ENCODE measurements around the gene SORL1. TPM values are rescaled to one million over a fixed set of nuclear protein-coding genes. Genes with fewer than 3 reads are reported as not detected.

Gene SORL1
- total and polyA plus RNA-seq, 2 of the 8 experiments (the other 6 are each of a cell fraction or from before 2014, with no cell fraction given) = 38.1 to 65.5 TPM

DNA sequence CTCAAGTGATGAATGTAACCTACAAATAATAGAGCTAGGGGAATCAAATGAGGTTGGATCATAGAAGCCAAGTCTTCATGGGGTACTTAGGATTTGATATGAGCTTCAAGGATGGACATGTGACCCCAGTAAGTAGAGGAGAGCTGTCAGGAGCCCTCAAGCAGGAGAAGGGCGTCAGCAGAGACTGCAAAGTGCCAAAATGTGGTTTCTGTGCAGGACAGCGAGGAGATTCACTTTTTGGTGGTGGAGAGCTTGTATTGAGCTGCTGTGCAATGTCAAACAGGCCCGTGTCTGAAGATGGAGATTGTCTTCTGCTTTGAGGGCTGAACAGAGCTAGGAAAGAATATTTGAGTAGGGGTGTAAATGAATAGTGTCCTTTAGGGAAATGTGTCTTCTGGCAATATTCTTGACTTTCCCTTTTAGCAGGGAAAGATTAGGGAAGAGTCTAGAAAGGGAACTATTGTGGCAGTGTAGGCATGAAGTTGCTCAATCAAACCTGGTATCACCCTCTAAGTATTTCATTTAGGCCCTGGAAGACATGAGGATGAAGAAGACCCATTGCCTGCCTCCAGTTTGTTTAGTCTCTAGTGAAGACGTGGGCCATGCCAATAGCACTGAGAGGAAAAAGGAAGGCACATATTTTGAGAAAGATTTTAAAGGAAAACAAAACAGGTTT, 31.8 kb downstream of the SORL1 start:
- Histone ChIP-seq H3K4me3 (ENCODE audit: extremely low read depth in 1 of 4, insufficient read depth in 2 of 4, low read depth in 3 of 4, low read length in 4 of 4) (no peak overlapping the region), H2BK120ac (replicated peaks; ENCODE audit: low read depth, low read length) (no peak overlapping the region), H3K36me3 (ENCODE audit: control insufficient read depth in 2 of 4, insufficient read depth in 4 of 4, low read length in 3 of 4) (peaks cover 2 to 14% (median 7%) of the 10 kb centered on the region in 4 experiments; a peak in 6 of 8 replicates), H3K79me1 (ENCODE audit: low read depth, low read length) (peaks cover 15% of the 10 kb centered on the region), H2BK20ac (ENCODE audit: low read length) (no peak overlapping the region), H4K8ac (ENCODE audit: extremely low read depth, insufficient read depth, low read length) (no peak overlapping the region), H3K18ac (ENCODE audit: extremely low read depth, low read length) (no peak overlapping the region; the same call in 1 of the 2 replicates), H4K5ac (ENCODE audit: insufficient read length, low read depth, low read length) (no peak overlapping the region), H2BK15ac (ENCODE audit: low read length) (no peak overlapping the region), H3K23ac (ENCODE audit: insufficient read length) (no peak overlapping the region), H3K9me3 (ENCODE audit: insufficient read depth in 2 of 2, low read depth in 1 of 2, low read length in 1 of 2) (no peaks in the 10 kb centered on the region), H3K9ac (replicated peaks in 1 of 4; ENCODE audit: extremely low read depth in 1 of 4, low read depth in 3 of 4, low read length in 3 of 4) (no peak overlapping the region), H2BK12ac (ENCODE audit: low read depth, low read length) (0 out of 2 replicates have a peak overlapping the region, but pooled peaks have one; percentile 84), H3K56ac (replicated peaks; ENCODE audit: insufficient read length, low read depth, low read length) (no peak overlapping the region), H4K20me1 (replicated peaks in 1 of 2; ENCODE audit: control insufficient read depth in 1 of 2, insufficient read depth in 2 of 2, low read length in 2 of 2) (no peaks in the 10 kb centered on the region), H3K4me2 (ENCODE audit: insufficient read depth in 1 of 2, low read depth in 2 of 2, low read length in 2 of 2) (no peak overlapping the region), H3K23me2 (ENCODE audit: low read depth, low read length) (0 out of 2 replicates have a peak, but pooled peaks cover 2% of the 10 kb centered on the region), H2AFZ (ENCODE audit: low read length) (no peak overlapping the region), H3K4me1 (replicated peaks in 1 of 4; ENCODE audit: control insufficient read depth in 3 of 4, insufficient read depth in 4 of 4, low read length in 3 of 4) (peaks cover 5 to 16% (median 15%) of the 10 kb centered on the region in 4 experiments), H4K91ac (replicated peaks; ENCODE audit: insufficient read length, low read length) (no peak overlapping the region), H3K79me2 (ENCODE audit: control insufficient read depth in 1 of 2, insufficient read depth in 2 of 2, low read length in 2 of 2) (peaks cover 0 to 28% of the 10 kb centered on the region in 2 experiments; a peak in 2 of 4 replicates), H2AK5ac (ENCODE audit: low read depth, low read length) (no peak overlapping the region), H3K14ac (ENCODE audit: insufficient read length) (no peak overlapping the region), H2BK5ac (ENCODE audit: low read depth, low read length) (peak overlapping the region; percentile 20; the same call in 1 of the 2 replicates), H3K27ac (ENCODE audit: low read depth, low read length) (no peak overlapping the region), H3K4ac (replicated peaks; ENCODE audit: insufficient read length, low read depth, low read length) (no peak overlapping the region), H3K27me3 (replicated peaks in 1 of 4; ENCODE audit: control insufficient read depth in 3 of 4, extremely low read depth in 1 of 4, insufficient read depth in 3 of 4, low read length in 3 of 4) (no peaks in the 10 kb centered on the region)
- ChIA-PET POLR2A (ENCODE audit: partially characterized antibody) (interaction anchor here (1.1 to 2.0 kb wide), 2 partner anchors 12 to 78 kb away, joined by 3 to 6 read pairs; no protein-coding TSS in a partner anchor), CTCF (ENCODE audit: partially characterized antibody) (interaction anchor here (0.6 to 2.0 kb wide), 7 partner anchors 11 to 164 kb away, joined by 3 to 11 read pairs (median 4); no protein-coding TSS in a partner anchor)
- DNase-seq (ENCODE audit: low read depth in 1 of 2, low spot score in 2 of 2) (no peak), FAIRE-seq (no peak)
- 91% methylated on average over 4 of the region's 4 CpGs; no CpG with 5 or more reads in 1 of the 2 experiments for WGBS, 2 experiments (ENCODE audit: extremely low coverage in 1 of 2, insufficient coverage in 1 of 2, insufficient read length in 1 of 2, insufficient replicate concordance in 2 of 2, low coverage in 1 of 2, low lambda C conversion rate in 2 of 2, missing lambda C conversion rate in 1 of 2)
- TF ChIP-seq, protein P1, sequence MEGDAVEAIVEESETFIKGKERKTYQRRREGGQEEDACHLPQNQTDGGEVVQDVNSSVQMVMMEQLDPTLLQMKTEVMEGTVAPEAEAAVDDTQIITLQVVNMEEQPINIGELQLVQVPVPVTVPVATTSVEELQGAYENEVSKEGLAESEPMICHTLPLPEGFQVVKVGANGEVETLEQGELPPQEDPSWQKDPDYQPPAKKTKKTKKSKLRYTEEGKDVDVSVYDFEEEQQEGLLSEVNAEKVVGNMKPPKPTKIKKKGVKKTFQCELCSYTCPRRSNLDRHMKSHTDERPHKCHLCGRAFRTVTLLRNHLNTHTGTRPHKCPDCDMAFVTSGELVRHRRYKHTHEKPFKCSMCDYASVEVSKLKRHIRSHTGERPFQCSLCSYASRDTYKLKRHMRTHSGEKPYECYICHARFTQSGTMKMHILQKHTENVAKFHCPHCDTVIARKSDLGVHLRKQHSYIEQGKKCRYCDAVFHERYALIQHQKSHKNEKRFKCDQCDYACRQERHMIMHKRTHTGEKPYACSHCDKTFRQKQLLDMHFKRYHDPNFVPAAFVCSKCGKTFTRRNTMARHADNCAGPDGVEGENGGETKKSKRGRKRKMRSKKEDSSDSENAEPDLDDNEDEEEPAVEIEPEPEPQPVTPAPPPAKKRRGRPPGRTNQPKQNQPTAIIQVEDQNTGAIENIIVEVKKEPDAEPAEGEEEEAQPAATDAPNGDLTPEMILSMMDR (IDR thresholded peaks at IDR 0.05; ENCODE audit: control extremely low read depth in 1 of 3, insufficient read depth in 1 of 3, low read depth in 1 of 3, low read length in 3 of 3) = no peak
- TF ChIP-seq NRF1 (IDR thresholded peaks at IDR 0.05; ENCODE audit: low read depth, low read length) (no peak), EZH2 (IDR thresholded peaks at IDR 0.05; ENCODE audit: low read depth, low read length, severe bottlenecking) (no peak), RFX5 (IDR thresholded peaks at IDR 0.05; ENCODE audit: borderline replicate concordance, low read depth, low read length) (no peak), SAP30 (IDR thresholded peaks at IDR 0.05; ENCODE audit: insufficient read depth, insufficient replicate concordance, low read length) (no peak), POLR2A (IDR thresholded peaks at IDR 0.05; ENCODE audit: control extremely low read depth in 1 of 2, low read depth in 2 of 2, low read length in 2 of 2) (no peak), BRCA1 (IDR thresholded peaks at IDR 0.05; ENCODE audit: low read depth, low read length) (no peak), GABPA (IDR thresholded peaks at IDR 0.05; ENCODE audit: borderline replicate concordance, insufficient read depth, low read length) (no peak), SP4 (IDR thresholded peaks at IDR 0.05; ENCODE audit: low read length) (no peak), CEBPB (IDR thresholded peaks at IDR 0.05; ENCODE audit: low read depth, low read length) (no peak)

All from H1 (cell line).